ENCODE measurements around the gene MAP6. TPM values are rescaled to one million over a fixed set of nuclear protein-coding genes. Genes with fewer than 3 reads are reported as not detected.

Gene MAP6
- total and polyA plus RNA-seq, 2 of the 13 experiments (the other 11 are each of a cell fraction or from before 2014, with no cell fraction given): 0.04 TPM; not detected in 1

GRCh38 chr11:75538150-75538942 is 130.5 kb downstream of the MAP6 start:
- ChIA-PET CTCF (ENCODE audit: low intra/inter-chr PET ratio, low total read pairs) (no interaction called here), POLR2A (no interaction called here)
- 35% methylated on average over 11 of the region's 11 CpGs for WGBS (ENCODE audit: low lambda C conversion rate)
- FAIRE-seq (no peak), DNase-seq (ENCODE audit: low spot score) (no peak), ATAC-seq (no peak)
- peaks cover 42% of the 10 kb centered on the region for H3K4me1 ChIP-seq (ENCODE audit: insufficient read depth, low read length)
- TF ChIP-seq ZBTB46 (CRISPR knock-in tag; IDR thresholded peaks at IDR 0.05; ENCODE audit: borderline replicate concordance): no peak
- TF ChIP-seq CREB1 (IDR thresholded peaks at IDR 0.05): peak; percentile 15; the same call in 1 of the 2 replicates
- TF ChIP-seq CREB1 (CRISPR knock-in tag; IDR thresholded peaks at IDR 0.05): no peak
- no peak for TF ChIP-seq ZNF143 (CRISPR knock-in tag; IDR thresholded peaks at IDR 0.05)
- peak; percentile 81 for TF ChIP-seq ATF7 (IDR thresholded peaks at IDR 0.05)
- TF ChIP-seq ATF7 (CRISPR knock-in tag; IDR thresholded peaks at IDR 0.05): no peak
- no peak for TF ChIP-seq ZSCAN31 (CRISPR knock-in tag; IDR thresholded peaks at IDR 0.05; ENCODE audit: low read depth)
- H3K27me3 ChIP-seq (ENCODE audit: control insufficient read depth in 1 of 2, insufficient read depth in 2 of 2, low read length in 2 of 2): peaks cover 4 to 39% of the 10 kb centered on the region in 2 experiments; a peak in 4 of 5 replicates
- H3K36me3 ChIP-seq (replicated peaks in 1 of 2; ENCODE audit: control insufficient read depth in 1 of 2, insufficient read depth in 2 of 2, low read length in 2 of 2): no peaks in the 10 kb centered on the region
- BruUV-seq (replicated peaks): no TSS peak
- in situ Hi-C loops (cut with HindIII; ENCODE audit: extremely low pct_ligation_motif_present, low pct_unique_long_range_greater_than_20kb) (no loop called here), intact Hi-C loops (cut with micrococcal nuclease; ENCODE audit: unreplicated experiment) (no loop called here)
- no peaks in the 10 kb centered on the region for H4K20me1 ChIP-seq (ENCODE audit: insufficient read depth, low read length)
- H3K9me3 ChIP-seq (ENCODE audit: low read length): no peaks in the 10 kb centered on the region
- H3K9ac ChIP-seq (ENCODE audit: insufficient read depth, low read depth, low read length): no peak overlapping the region; the same call in 1 of the 2 replicates
- 0 out of 6 replicates have a peak overlapping the region, but pooled peaks of 1 of the 3 experiments have one; percentile 2 for H3K4me3 ChIP-seq (replicated peaks in 1 of 3; ENCODE audit: insufficient read depth in 1 of 3, low read depth in 2 of 3, low read length in 3 of 3)
- H3K79me2 ChIP-seq (ENCODE audit: insufficient read depth, low read length): no peaks in the 10 kb centered on the region
- no peak overlapping the region for H2AFZ ChIP-seq (ENCODE audit: low read length)
- peak overlapping the region; percentile 65 for H3K4me2 ChIP-seq (ENCODE audit: low read depth, low read length)
- H3K27ac ChIP-seq (ENCODE audit: extremely low read length, insufficient read depth, low read length): no peak overlapping the region
